EL (cell line): Measurements from ENCODE around the gene PGLYRP1.

Source experiments
- DNase-seq: peaks from one replicate; pipeline ENCODE4 v3.0.0-alpha.2; 2016

Gene PGLYRP1

DNA sequence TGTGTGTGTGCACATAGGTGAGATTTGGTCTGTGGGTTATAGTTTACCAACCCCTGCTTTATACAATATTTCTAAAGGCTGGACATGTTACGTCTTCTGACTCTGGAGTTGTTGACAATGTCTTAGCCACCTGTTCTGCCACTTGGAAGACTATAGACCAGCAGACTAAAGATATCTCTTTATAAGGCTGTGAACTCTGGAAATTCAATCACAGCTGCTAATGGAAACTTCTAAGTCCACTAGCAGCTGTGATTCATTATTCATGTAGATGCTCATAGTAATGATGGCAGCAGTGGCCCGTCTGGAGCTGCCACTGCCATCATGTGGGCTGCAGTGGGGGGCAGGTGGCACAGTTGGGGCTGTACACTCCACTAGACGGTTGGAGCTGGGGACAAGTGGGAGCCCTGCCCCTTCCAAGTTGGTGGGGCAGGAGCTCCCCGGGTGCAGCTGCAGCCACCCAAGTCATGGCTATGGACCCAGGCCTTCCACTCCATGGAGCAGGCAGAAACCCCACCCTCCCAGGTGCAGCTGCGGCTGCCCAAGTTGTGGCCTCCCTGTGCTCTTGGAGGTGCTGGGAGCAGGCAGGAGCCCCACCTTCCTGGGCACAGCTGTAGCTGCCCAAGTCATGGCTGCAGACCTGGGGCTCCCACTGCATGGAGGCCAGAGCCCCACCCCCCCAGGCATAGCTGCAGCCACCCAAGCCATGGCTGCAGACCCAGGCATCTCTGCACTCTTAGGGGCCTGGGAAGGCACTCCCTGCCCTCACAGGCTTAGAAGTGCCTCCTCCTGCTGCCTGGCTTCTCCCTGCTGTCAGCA lies 9.1 kb upstream of the PGLYRP1 start:
- no peak for DNase-seq

DNA sequence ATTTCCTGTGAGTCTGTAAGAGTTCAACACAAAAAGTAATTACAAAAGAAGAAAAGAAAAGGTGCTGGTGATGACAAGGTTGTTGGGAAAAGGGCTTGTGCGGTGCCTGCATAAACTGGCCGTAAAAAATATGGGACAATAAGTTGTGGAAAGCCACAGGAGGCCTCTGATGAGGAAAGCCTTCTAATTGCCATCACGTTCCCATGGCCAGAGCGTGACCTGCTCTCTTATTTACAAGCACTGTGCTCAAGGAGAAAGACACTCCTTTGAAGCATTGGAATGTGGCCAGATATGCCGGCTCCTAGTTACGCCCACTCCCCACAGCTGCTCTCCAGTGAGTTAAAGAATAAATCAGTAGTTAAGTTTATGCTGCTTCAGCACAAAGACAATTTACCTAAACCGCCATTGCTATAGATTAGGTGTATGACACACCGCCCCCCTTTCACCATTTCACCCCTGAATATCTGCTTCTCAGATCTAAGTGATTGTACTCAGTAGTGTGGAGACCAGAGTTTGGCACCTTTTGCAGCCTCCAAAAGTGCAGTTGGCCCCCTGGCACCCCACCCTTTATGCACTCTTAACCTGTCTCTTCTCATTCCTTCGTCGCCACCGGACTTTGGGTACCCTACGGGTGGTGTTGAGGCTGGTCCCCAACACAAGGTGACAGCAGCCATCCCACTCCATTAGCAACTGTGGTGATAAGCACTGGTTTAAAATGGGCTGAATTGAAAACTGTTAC lies 8.1 kb upstream of the PGLYRP1 start:
- DNase-seq, result no peak

DNA sequence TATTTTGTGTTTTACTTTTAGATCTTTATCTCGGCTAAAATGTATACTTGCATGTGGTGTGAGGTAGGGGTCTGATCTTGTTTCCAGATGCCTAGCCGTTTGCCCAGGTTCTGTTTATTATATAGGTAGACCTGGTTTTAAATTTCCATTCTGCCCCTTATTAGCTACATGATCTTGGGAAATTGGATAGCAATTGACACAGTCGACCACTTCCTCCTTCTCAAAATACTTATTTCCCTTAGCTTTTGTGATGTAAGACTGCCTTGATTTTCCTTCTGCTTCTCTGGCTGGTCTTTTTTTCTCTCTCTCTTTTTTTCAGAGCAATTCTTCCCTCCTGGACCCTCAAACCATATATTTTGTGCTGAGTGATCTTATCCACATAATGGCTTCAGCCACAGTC lies 3.0 kb upstream of the PGLYRP1 start:
- DNase-seq, result no peak

DNA sequence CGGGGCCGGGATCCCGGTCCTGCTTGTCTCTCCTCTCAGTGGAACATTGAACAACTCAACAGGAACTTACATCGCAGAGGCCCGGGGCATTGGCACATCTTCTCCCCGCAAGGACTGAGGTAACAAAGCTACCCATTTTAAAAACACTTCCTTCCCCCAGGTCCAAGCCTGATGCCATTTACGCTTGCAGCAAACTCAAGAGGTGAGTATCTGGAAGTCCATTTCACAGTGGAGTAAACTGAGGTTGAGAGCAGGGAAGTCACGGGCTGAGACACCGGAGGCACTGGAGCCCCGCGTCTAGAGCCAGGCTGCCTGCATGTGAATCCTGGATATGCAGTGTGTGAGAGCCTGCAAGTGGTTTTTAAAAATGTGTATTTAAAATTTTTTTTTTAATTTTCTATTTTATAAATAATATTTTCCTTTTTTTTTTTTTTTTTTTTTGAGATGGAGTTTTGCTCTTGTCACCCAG lies 492 bp upstream of the PGLYRP1 start:
- DNase-seq, result no peak

DNA sequence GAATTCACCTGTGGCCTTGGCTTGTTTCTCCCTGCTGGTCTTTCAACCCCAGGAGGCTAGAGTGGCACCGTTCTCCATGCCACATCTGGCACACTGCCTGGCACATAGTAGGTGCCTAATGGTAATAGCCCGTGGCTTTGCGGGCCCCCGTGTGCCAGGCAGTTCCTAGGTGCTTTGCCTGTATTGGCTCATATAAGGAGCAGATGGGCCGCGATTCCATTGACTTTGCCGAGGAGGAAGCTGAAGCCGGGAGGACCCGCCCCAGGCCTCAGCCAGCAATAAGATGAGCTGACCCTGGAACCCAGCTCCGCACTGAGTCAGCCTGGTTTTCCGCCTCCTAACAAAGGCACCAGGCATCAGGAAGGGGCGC lies 807 bp downstream of the PGLYRP1 start:
- DNase-seq, result peak; percentile 13

DNA sequence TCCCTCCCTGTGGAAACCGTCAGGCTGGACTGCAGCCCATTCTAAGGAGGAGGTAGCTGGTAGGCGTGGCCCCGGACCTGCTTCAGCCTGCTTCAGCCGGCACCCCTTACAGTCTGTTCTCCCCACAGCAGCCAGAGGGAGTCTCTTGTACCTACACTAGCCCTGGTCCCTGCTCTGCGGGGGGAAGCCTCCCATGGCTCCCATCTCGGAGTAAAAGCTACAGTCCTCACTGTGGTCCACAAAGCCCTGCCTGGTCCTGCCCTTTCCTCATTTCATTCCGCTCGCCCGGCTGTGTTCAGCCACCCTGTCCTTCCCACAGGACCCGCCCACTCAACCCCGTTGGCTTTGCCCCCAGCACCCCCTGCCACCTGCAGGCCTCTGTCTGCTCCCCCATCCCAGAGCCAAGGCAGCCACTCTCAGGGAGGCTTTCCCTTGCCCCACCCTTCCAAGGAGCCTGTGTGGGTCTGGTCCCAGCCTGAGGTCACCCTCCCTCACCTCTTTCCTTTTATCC lies 1.3 kb downstream of the PGLYRP1 start:
- no peak for DNase-seq

DNA sequence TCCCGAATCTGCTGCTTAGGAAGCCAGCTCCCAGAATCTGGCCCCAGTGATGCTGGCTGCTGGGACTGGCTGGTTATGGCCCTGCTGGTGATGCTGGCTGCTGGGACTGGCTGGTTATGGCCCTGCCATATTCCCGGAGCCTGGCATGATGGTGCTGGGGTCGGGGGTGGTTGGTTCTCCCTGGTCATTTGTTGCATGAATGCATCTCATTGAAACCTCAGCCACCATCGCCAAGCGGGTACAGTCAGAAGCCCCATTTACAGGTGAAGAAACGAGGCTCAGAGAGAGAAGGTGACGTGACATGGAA lies 2.1 kb downstream of the PGLYRP1 start:
- no peak for DNase-seq

DNA sequence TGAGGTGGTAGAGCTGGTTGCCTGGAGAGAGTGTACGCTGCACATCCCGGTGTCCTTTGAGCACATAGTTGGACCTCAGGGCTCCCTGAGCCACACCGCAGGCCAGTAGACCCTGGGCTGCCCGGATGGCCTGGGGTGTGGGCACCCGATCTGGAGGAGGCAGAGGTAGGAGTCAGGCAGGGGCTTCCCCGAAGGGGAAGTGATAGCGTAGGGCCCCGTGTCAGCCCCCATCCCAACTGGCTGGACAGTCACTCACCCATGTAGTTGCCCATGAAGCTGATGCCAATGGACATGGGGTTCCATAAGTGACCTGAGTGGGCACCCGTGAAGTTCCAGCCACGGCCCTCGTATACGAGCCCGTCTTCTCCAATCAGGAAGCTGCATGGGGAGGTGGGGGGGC lies 3.6 kb downstream of the PGLYRP1 start:
- DNase-seq, result no peak

DNA sequence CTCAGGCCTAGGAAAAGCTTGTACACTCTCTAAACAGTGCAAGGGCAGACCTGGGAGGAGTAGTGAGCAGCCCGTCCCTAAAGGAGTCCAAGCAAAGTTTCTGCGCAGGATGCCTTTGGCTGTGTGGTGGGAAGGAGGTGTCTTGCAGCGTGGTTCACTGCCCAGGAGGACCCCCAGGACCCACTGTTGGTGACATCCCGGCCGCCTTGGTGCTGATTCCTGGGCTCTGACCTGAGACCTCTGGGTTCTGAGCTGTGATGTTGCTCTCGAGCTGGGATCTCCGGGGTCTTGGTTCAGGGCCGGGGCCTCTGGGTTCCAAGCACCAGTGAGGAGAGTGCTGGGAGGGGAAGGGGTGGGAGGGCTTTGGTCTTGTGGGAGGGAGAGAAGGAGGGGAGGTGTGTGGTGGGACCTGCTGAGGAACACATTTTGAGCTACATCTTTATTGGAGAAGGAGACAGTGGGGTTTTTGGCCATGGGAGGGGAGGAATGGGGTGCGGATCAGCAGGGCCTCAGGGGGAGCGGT lies 4.1 kb downstream of the PGLYRP1 start:
- no peak for DNase-seq

DNA sequence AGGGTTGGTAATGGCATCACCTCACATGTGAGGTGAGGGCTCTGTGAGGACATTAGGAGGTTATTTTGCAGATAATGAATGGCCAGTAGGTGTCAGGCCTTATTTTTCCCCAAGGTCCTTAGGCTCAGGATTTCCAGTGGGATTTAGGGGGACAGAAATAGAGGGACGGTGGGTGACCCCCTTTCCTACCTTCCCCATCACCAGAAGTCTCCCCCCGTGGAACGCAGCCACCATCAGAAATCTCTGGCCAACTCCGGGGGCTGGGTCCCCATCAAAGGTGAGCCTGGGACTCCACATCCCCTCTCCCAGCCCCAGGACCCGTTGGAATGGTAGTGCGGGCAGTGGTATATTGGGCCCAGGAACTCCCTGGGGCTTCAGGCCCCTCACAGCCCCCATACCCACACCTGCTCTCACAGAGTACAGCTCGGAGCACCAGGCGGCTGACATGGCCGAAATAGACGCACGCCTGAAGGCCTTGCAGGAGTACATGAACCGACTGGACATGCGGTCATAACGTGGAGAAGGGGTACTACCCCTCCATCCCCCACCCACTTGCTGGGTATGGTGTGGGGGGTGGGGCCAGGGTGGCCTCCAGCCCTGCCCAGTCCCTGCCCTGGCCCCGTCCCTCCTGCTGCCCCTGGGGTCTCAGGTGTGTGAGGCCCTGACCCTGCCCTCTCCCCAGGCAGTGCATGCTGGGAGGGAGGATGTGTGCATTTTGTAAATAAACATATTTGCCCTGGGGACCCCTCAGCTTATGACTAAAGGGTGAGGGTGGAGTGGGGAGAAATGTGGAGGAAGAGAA lies 4.8 kb downstream of the PGLYRP1 start:
- DNase-seq, result no peak

DNA sequence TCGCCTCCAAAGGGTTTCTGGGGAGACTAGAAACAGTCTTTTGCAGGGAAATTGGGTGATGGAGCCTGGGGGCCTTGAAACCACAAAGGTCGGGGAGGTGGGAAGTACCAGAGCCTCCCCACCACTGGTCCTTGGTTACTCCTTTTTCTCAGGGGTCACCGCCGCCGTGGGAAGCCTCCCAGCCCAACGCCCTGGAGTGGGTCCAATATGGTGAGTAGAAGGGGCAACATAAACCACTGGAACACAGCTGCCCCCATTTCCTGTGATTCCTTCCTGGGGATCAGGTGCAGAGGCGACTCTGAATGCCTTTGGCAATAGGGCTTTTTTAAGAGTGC lies 5.8 kb downstream of the PGLYRP1 start:
- DNase-seq, result no peak

DNA sequence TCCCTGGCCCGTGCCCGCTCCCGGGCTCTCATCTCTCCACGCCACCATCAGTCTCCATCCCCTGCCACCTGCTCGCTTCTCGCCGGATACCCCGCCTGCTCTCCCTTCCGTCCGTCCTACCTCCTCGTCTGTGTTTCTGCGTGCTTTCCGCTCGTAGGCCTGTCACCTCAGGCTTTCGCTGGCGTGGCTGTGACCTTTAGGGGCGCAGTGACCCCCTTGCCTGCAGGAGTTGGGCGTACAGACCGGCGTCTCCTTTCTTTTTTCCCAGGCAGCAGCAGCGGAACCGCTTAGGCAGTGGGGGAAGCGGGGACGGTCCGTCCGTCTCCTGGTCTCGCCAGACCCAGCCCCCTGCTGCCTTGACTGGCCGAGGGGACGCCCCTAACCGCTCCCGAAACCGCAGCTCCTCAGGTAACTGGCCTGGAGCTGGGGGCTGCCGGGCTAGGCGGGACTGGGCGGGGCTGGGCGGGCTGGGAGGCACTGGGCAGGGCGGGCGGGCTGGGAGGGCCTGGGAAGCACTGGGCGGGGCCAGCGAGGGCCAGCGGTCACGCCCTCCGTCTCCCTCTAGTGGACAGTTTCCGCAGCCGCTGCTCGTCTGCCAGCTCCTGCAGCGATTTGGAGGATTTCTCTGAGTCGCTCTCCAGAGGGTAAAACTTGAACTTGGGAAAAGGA lies 6.3 kb downstream of the PGLYRP1 start:
- DNase-seq, result peak; percentile 75

DNA sequence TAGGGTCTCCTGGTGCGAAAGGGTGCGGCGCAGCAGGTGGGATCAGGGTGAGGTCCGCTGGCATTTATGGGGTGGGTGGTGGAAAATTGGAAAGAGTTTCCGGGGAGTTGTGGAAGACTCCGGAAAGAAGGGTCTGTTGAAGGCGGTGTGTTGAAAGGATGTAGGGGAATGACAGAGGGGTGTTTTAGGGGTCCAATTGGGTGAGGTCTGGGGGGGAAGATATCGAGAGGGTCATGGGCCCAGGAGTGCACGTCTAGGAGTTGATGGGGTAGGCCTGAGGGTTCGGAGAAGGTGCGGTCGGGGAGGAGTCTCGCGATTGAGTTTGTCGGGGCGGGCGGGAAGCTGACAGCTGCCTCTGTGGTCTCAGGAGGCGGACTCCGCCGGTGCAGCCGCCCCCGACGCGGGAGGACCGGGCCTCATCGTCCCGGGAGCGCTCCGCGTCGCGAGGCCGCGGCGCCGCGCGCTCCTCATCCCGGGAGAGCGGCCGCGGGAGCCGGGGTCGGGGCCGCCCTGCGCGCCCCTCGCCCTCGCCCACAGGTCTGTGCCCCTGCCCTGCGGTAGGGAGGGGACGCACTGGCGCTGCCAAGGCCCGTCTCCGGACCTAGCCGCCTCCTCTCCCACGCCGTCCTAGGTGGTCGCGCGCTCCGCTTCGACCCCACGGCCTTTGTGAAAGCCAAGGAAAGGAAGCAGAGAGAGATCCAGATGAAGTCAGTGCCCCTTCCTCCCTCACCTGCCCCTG lies 7.0 kb downstream of the PGLYRP1 start:
- no peak for DNase-seq

DNA sequence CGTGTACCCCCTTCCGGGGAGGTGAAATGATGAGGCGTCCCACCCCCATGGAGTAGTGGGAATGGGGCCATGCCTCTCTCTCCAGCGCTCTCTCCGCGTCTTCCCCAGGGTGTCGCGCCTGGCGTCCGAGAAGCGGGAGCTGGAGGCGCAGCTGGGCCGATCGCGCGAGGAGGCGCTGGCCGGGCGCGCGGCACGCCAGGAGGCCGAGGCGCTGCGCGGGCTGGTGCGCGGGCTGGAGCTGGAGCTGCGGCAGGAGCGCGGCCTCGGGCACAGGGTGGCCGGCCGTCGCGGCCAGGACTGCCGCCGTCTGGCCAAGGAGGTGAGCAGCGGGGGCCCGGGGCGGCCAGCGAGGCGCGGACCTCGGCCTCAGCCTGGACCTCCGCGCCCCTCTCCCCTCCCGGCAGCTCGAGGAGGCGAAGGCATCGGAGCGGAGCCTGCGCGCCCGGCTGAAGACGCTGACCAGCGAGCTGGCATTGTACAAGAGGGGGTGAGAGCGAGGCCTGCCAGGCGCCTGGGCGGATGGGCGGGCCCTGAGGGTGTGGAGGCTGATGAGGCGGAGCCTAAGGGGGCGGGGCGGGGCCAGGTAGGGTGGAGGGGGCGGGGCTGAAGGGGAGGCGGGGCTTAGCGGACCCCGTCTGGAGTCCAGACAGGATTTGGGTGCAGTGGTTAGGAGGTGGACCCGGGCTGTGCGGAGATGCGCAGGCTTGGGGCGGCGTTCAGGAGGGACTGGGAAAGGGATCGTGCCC lies 7.7 kb downstream of the PGLYRP1 start:
- DNase-seq, result peak; percentile 45

DNA sequence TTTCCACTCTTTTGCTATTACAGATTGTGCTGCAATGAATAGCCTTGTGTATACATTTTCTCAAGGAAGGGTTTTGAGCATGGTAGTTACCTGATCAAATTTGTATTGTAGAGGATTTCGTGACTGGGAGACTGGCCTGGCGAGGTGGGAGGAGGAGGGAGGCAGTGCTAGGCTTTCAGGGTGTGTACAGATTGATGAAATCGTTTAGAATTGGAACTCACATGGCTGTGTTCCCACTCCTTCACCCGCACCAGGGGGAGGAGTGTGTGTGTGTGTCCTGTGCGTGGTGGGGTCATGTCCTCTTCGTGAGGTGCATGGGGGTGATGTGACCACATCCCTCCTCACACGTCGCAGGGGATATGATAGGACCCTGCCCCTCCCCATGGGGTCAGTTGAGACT lies 8.3 kb downstream of the PGLYRP1 start:
- DNase-seq, result no peak

DNA sequence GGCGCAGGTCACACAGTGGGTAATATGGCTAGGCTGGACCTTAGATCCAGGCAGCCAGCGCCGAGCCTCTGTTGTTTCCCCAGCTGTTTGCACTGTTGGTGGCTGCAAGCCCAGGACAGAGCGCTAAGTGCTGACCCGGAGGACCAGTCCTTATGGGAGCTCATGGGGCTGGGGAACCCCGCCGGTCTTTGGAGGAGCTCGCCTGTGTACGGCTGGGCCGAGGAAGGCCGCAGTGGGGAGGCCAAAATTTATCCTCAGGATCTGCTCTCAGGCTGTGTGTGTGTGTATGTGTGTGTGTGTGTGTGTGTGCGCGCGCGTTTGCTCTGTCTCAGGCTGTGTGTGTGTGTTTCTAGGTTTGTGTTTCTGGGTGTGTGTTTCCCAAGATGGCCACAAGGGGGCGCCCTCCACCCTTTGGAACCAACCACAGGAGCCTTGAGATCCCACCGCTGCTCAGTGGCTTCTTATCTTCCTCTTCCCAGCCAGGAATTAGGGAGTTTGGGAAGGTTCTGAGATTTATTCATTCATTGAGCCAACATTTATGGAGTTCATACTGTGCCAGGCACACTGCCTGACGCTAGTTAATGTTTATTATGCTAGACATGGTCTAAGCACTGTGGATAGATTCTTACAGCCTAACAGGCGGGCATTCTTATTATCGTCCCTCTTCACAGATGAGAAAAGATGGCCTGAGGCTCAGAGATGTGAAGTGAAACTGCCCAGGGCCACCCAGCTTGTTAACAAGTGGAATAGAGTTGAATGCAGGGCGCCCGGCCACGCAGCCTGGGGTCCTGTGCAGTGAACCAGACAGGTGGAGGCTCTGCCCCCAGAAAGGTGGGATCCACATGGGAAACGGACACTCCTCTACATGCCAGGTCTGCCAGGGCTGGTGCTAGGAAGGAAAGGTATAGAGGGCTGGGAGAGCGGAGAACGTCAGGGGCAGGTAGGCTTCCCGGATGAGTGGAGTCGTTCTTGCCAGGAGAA lies 13.0 kb downstream of the PGLYRP1 start:
- DNase-seq, result peak; percentile 65

DNA sequence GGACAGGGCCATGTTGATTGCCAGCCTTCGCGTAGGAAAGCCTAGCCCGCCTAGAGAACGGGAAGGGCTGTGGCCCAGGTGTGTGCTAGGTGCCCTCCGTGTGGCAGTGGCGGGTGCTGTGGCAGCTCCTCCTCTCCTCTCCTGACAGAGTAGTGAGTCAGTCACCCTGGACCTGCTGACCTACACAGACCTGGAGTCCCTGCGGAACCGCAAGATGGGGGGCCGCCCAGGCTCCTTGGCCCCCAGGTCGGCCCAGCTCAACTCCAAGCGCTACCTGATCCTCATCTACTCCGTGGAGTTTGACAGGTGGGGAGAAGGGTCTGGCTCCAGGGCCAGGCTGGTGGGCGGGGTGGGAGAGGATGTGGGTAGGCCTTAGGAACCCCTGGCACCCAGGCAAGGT lies 16.4 kb downstream of the PGLYRP1 start:
- no peak for DNase-seq

DNA sequence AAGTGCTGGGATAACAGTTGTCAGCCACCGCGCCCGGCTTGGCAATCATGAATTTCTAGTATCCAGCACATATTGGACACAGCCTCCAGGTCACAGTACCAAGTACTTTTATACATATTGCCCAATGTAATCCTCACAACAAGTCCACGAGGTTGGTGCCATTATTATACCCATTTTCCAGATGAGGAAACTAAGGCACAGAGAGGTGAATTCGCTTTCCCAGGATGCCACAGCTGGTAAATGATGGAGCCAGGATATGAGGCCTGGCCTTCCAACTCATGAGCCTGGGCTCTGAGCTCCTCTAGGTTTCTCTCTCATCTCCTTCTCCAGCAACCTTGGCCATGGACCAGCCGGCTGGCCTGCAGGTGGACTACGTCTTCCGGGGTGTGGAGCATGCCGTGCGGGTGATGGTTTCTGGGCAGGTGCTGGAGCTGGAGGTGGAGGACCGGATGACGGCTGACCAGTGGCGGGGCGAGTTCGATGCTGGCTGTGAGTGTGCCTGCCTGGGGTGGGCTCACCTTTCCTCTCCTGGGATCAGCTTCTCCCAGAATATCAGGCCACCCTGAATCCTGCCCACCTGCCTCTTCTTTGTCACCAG lies 20.1 kb downstream of the PGLYRP1 start:
- DNase-seq, result no peak

DNA sequence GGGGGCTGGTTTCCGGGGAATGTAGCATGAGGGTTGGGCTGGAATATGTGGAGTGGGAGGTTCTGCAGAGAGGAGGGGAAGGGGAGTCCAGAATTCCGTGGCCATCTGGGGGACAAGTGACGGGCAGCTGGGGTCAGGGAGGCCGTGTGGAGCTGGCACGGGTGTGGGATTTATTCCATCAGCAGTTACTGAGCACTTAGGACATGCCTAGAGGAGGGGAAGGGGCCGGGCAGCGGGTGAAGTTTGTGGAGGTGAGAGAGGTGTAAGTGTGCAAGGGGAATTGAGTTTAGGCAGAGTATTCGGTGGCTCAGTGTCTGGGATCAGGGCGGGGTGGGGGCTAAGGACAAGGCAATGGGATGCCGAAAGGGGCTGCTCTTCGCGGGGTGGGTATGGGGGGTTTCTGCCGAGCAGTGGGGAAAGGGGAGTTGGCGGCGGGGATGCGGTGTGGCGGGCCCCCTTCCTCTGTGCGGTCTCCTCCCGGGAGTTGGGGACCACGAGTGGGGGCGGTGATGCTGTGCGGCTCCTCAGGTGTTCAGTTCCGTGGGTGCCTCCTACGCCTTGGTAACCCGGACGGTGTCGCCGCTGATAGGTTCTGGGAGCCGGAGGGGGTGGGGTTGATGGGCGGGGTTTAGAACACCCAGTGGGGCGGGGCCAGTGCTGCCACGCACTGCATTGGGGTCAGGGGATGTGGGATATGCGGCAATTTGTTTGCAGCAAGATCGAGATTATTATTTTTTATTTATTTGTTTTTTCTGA lies 22.2 kb downstream of the PGLYRP1 start:
- DNase-seq, result no peak
